Coronary artery (tissue), 2 donors: ENCODE data around the gene SHISA4.
A peak's percentile ranks its signal among the peaks of the same experiment; 100 is the strongest.
"Not testable (repeated sequence)": the region's sequence is repeated elsewhere in the genome, so short reads cannot be mapped to it uniquely, and the experiment has no call there.

ENCODE experiments used
- DNase-seq: peaks from one replicate; pipeline ENCODE4 v3.0.0-alpha.2; 2017; ENCODE audit warnings: low spot score
- H3K27ac ChIP-seq, 2 donors: fragments of 200-600 bp; sonication (generic); one replicate each; pipeline ENCODE4 v1.5.1; 2016 to 2019
- H3K4me3 ChIP-seq: fragments of 200-600 bp; sonication (generic); 2 replicates; pipeline ENCODE4 v1.5.1; 2016; ENCODE audit warnings: mild to moderate bottlenecking, moderate library complexity
- CTCF ChIP-seq: fragments of 200-600 bp; sonication (generic); IDR thresholded peaks from one replicate; pipeline ENCODE4 v1.5.1; 2019; ENCODE audit warnings: antibody characterized with exemption

The SHISA4 gene

GRCh38 chr1:201847150-201847549 lies 41.5 kb upstream of the SHISA4 start:
- DNase-seq, result no peak
- no peak overlapping the region for H3K4me3 ChIP-seq
- H3K27ac ChIP-seq, result no peak overlapping the region
- no peak for TF ChIP-seq CTCF

GRCh38 chr1:201848230-201848629 lies 40.5 kb upstream of the SHISA4 start:
- no peak overlapping the region for H3K27ac ChIP-seq
- no peak for DNase-seq

GRCh38 chr1:201849372-201850052 lies 39.2 kb upstream of the SHISA4 start:
- peak overlapping the region; percentile 30 to 34 for H3K27ac ChIP-seq
- TF ChIP-seq CTCF, result no peak
- H3K4me3 ChIP-seq, result no peak overlapping the region
- DNase-seq, result no peak

More at GRCh38 chr1:201848230-201848629, 40.5 kb upstream of the SHISA4 start:
- H3K4me3 ChIP-seq, result no peak overlapping the region
- TF ChIP-seq CTCF, result no peak

GRCh38 chr1:201850053-201850397 lies 38.7 kb upstream of the SHISA4 start:
- H3K27ac ChIP-seq, result peak overlapping the region; percentile 16 to 30
- no peak for DNase-seq
- no peak overlapping the region for H3K4me3 ChIP-seq
- no peak for TF ChIP-seq CTCF

GRCh38 chr1:201851949-201852348 lies 36.7 kb upstream of the SHISA4 start:
- H3K4me3 ChIP-seq, result no peak overlapping the region
- no peak for TF ChIP-seq CTCF
- DNase-seq, result no peak
- no peak overlapping the region for H3K27ac ChIP-seq

- H3K27ac ChIP-seq, H3K4me3 ChIP-seq, DNase-seq: not testable (repeated sequence)
These were observed 32.0 kb upstream of the SHISA4 start for GRCh38 chr1:201856722-201857121.

- no peak overlapping the region for H3K4me3 ChIP-seq
- TF ChIP-seq CTCF, result no peak
- no peak for DNase-seq
- H3K27ac ChIP-seq, result no peak overlapping the region
These were observed 29.3 kb upstream of the SHISA4 start for GRCh38 chr1:201859424-201859823.
